ENCODE measurements around the gene SDHAF3.

SDHAF3 gene

DNA sequence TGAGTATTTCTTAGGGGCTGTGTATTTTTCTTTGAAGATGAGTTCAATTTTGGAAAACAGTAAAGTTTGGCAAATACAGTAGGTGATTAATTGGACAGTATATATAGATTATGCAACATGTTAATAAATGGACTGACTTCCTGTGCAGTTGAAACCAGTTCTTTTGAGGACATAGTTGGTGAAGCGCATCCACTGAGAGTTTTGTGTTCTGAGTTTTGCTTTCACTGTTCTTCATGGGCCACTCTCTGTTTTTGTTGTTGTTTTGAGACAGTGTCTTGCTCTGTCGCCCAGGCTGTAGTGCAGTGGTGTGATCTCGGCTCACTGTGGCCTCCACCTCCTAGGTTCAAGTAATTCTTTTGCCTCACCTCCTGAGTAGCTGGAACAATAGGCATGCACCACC is 109.0 kb downstream of the SDHAF3 start:
- Histone ChIP-seq H3K36me3 (ENCODE audit: insufficient read depth, low read depth, low read length) (no peaks in the 10 kb centered on the region), H3K4me3 (ENCODE audit: low read length) (no peak overlapping the region), H3K27me3 (ENCODE audit: insufficient read depth, low read length) (no peaks in the 10 kb centered on the region), H3K4me1 (ENCODE audit: insufficient read depth, low read length) (no peaks in the 10 kb centered on the region), H3K27ac (ENCODE audit: low read length) (no peak overlapping the region), H3K9ac (ENCODE audit: low read depth, low read length) (no peak overlapping the region), H3K9me3 (ENCODE audit: insufficient read depth, low read depth, low read length) (no peaks in the 10 kb centered on the region)

All from iPS-20b (cell line).